HG02840 (cell line): ENCODE data around the gene CIC.
"Not testable (repeated sequence)": the region's sequence is repeated elsewhere in the genome, so short reads cannot be mapped to it uniquely, and the experiment has no call there.

Experiments used
- ATAC-seq: cut with Tn5 transposase; IDR thresholded peaks from one replicate; pipeline ENCODE4 v1.9.1; 2021; ENCODE audit warnings: mild to moderate bottlenecking, moderate library complexity, moderate number of reproducible peaks; ENCODE audit not compliant: unreplicated experiment, low FRiP score

CIC gene

GRCh38 chr19:42325896-42326771 is 57.1 kb downstream of the CIC start:
- ATAC-seq: peak; percentile 7

- ATAC-seq: no peak
Observed at GRCh38 chr19:42326969-42327368, 57.9 kb downstream of the CIC start.

GRCh38 chr19:42327381-42327780 is 58.3 kb downstream of the CIC start:
- no peak for ATAC-seq

- no peak for ATAC-seq
Observed at GRCh38 chr19:42328106-42328505, 59.1 kb downstream of the CIC start.

- no peak for ATAC-seq
Observed at GRCh38 chr19:42328854-42329253, 59.8 kb downstream of the CIC start.

GRCh38 chr19:42330241-42330711 is 61.2 kb downstream of the CIC start:
- ATAC-seq: no peak

GRCh38 chr19:42331333-42331732 is 62.3 kb downstream of the CIC start:
- not testable (repeated sequence) for ATAC-seq

GRCh38 chr19:42332059-42332458 is 63.0 kb downstream of the CIC start:
- ATAC-seq: no peak

GRCh38 chr19:42333018-42333417 is 64.0 kb downstream of the CIC start:
- ATAC-seq: no peak

GRCh38 chr19:42333975-42334696 is 65.1 kb downstream of the CIC start:
- no peak for ATAC-seq

- no peak for ATAC-seq
Observed at GRCh38 chr19:42334697-42335373, 65.8 kb downstream of the CIC start.

GRCh38 chr19:42335374-42335936 is 66.4 kb downstream of the CIC start:
- no peak for ATAC-seq

- no peak for ATAC-seq
Observed at GRCh38 chr19:42335971-42336370, 66.9 kb downstream of the CIC start.

- not testable (repeated sequence) for ATAC-seq
Observed at GRCh38 chr19:42339126-42339860, 70.2 kb downstream of the CIC start.

- ATAC-seq: not testable (repeated sequence)
Observed at GRCh38 chr19:42339922-42340321, 70.9 kb downstream of the CIC start.

- ATAC-seq: no peak
Observed at GRCh38 chr19:42343344-42344110, 74.5 kb downstream of the CIC start.

- ATAC-seq: no peak
Observed at GRCh38 chr19:42344336-42344893, 75.4 kb downstream of the CIC start.
